A673 (cell line): ENCODE measurements around the gene SUPT7L.

Experiments
- CTCF ChIP-seq: fragments of 300-800, 200-600 bp; sonication (generic); conservative IDR thresholded peaks from 2 replicates; pipeline ENCODE4 v1.5.1; 2017; ENCODE audit warnings: low read depth, mild to moderate bottlenecking, antibody characterized with exemption, low read length, moderate library complexity, mixed read lengths
- EZH2 ChIP-seq: fragments of 200-600 bp; sonication (generic); IDR thresholded peaks from 2 replicates; pipeline ENCODE4 v1.6.1; 2017; ENCODE audit warnings: borderline replicate concordance, low read depth, mild to moderate bottlenecking, mixed read lengths, antibody characterized with exemption, low read length; ENCODE audit not compliant: poor library complexity, severe bottlenecking

- TF ChIP-seq CTCF (no peak), EZH2 (no peak)
Measured at GRCh38 chr2:27655155-27655951, 8.1 kb downstream of the SUPT7L start.
